ENCODE measurements around the gene ZSWIM5. TPM values are rescaled to one million over a fixed set of nuclear protein-coding genes. Genes with fewer than 3 reads are reported as not detected.

Gene ZSWIM5
- total RNA-seq, 1 donor = 0.43 TPM

DNA sequence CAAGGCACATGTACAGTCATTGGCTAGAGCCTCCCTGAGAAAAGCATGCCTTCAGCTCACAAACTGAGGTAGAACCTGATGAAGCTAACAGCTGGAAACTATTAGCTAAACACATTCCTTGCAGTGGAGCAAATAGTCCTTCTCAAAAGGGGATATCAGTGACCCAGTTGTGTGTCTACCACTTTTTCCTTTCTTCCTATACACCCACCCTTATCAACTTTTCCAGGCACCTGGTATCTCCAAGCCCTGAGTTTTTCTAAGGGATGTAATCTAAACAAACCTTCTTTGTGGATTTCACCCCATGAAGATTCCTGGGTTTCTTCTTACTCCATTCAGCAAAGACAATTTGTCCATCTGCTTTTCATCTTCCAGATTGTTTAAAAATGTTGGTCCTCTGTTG lies 10.5 kb upstream of the ZSWIM5 start:
- TF ChIP-seq CTCF (IDR thresholded peaks at IDR 0.05; ENCODE audit: insufficient read depth, low read depth, low read length) = no peak
- no peak overlapping the region for H3K4me3 ChIP-seq (ENCODE audit: low read depth, low read length)
- DNase-seq (ENCODE audit: low read depth) = no peak

GRCh38 chr1:45216200-45216541 lies 9.8 kb upstream of the ZSWIM5 start:
- no peak overlapping the region for H3K4me3 ChIP-seq (ENCODE audit: low read depth, low read length)
- no peak for TF ChIP-seq CTCF (IDR thresholded peaks at IDR 0.05; ENCODE audit: insufficient read depth, low read depth, low read length)
- no peak for DNase-seq (ENCODE audit: low read depth)

GRCh38 chr1:45215485-45216199 lies 9.2 kb upstream of the ZSWIM5 start:
- TF ChIP-seq CTCF (IDR thresholded peaks at IDR 0.05; ENCODE audit: insufficient read depth, low read depth, low read length) = no peak
- DNase-seq (ENCODE audit: low read depth) = no peak
- H3K4me3 ChIP-seq (ENCODE audit: low read depth, low read length) = no peak overlapping the region

DNA sequence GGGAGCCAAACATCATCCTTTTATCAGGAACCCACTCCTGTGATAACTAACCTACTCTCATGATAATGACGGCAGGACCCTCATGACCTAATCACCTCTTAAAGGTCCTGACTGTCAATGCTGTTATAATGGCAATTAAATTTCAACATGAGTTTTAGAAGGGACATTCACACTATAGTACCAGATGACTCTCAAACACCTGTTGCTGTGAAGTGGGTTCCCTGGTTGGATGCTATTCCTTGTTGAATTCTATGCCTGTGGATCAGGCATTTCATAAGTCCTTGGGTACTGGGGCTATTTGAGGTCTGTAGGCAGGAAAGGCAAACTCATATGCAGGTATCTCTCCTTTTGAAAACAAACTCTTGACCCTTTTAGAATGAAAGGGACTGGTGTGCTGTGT lies 7.5 kb upstream of the ZSWIM5 start:
- no peak overlapping the region for H3K4me3 ChIP-seq (ENCODE audit: low read depth, low read length)
- TF ChIP-seq CTCF (IDR thresholded peaks at IDR 0.05; ENCODE audit: insufficient read depth, low read depth, low read length) = no peak
- DNase-seq (ENCODE audit: low read depth) = no peak

DNA sequence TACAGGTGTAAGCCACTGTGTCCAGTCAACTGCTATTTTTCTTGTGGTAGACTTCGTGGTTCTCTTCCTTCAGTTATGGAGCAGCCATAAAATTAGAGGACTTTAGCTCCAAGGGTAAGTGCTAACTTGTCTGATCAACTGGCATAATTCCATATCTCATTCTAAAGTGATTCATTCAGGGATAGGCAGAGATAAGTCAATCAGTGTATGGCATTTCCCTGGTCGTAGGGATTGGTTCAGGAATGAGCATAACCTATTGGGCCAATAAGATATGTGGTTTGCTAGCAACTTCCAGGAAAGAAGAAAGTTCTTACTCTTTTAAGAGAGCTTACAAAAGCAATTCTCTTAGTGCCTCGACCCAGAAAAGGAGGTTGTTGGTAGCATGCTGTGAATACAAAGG lies 4.7 kb upstream of the ZSWIM5 start:
- no peak for DNase-seq (ENCODE audit: low read depth)
- no peak overlapping the region for H3K4me3 ChIP-seq (ENCODE audit: low read depth, low read length)
- TF ChIP-seq CTCF (IDR thresholded peaks at IDR 0.05; ENCODE audit: insufficient read depth, low read depth, low read length) = no peak

- peak overlapping the region; percentile 64 for H3K4me3 ChIP-seq (ENCODE audit: low read depth, low read length)
- no peak for DNase-seq (ENCODE audit: low read depth)
- no peak for TF ChIP-seq CTCF (IDR thresholded peaks at IDR 0.05; ENCODE audit: insufficient read depth, low read depth, low read length)
Measured at GRCh38 chr1:45206808-45207623, 611 bp upstream of the ZSWIM5 start.

Data from fibroblast of villous mesenchyme (primary cell).